ENCODE measurements around the gene ANXA2R. TPM values are rescaled to one million over a fixed set of nuclear protein-coding genes. Genes with fewer than 3 reads are reported as not detected.

The ANXA2R gene
- total and polyA plus RNA-seq, 2 of the 13 experiments (the other 11 are each of a cell fraction or from before 2014, with no cell fraction given): 0.95 to 1.3 TPM

DNA sequence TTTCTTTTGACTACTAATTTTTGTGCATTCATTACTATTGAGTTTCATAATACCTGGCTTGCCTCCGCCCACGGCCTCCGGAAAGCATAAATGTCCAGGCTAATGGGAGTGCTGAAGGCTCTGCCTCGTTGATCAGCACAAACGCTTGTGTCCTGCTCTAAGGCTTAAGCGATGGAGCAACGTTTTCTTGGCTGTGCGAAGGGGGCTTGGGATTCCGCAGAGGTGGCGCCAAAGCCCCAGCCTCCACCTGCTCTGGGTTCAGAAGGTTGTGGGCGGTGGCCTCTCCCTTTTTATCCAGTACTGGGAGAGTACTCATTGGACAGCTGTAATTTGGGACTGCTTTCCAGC lies 19.7 kb downstream of the ANXA2R start (continued):
- TF ChIP-seq, protein P1, sequence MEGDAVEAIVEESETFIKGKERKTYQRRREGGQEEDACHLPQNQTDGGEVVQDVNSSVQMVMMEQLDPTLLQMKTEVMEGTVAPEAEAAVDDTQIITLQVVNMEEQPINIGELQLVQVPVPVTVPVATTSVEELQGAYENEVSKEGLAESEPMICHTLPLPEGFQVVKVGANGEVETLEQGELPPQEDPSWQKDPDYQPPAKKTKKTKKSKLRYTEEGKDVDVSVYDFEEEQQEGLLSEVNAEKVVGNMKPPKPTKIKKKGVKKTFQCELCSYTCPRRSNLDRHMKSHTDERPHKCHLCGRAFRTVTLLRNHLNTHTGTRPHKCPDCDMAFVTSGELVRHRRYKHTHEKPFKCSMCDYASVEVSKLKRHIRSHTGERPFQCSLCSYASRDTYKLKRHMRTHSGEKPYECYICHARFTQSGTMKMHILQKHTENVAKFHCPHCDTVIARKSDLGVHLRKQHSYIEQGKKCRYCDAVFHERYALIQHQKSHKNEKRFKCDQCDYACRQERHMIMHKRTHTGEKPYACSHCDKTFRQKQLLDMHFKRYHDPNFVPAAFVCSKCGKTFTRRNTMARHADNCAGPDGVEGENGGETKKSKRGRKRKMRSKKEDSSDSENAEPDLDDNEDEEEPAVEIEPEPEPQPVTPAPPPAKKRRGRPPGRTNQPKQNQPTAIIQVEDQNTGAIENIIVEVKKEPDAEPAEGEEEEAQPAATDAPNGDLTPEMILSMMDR (CRISPR knock-in tag; IDR thresholded peaks at IDR 0.05): peak; percentile 42; the same call in 1 of the 2 replicates
- peak; percentile 26; the same call in 1 of the 2 replicates for TF ChIP-seq CEBPG (CRISPR knock-in tag; IDR thresholded peaks at IDR 0.05)
- peak; percentile 18; the same call in 1 of the 2 replicates for TF ChIP-seq ARID2 (CRISPR knock-in tag; IDR thresholded peaks at IDR 0.05; ENCODE audit: borderline replicate concordance)
- TF ChIP-seq TCF12 (IDR thresholded peaks at IDR 0.05): no peak
- TF ChIP-seq TCF12 (CRISPR knock-in tag; IDR thresholded peaks at IDR 0.05): no peak
- no peak for TF ChIP-seq GATAD1 (CRISPR knock-in tag; IDR thresholded peaks at IDR 0.05)
- TF ChIP-seq SMAD1 (CRISPR knock-in tag; IDR thresholded peaks at IDR 0.05; ENCODE audit: borderline replicate concordance, low read depth): no peak
- peak; percentile 1; the same call in 1 of the 2 replicates for TF ChIP-seq TFAP4 (IDR thresholded peaks at IDR 0.05; ENCODE audit: borderline replicate concordance, low read depth)
- TF ChIP-seq, protein P2, sequence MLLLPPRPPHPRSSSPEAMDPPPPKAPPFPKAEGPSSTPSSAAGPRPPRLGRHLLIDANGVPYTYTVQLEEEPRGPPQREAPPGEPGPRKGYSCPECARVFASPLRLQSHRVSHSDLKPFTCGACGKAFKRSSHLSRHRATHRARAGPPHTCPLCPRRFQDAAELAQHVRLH (CRISPR knock-in tag; IDR thresholded peaks at IDR 0.05; ENCODE audit: borderline replicate concordance, low read depth): peak; percentile 56; the same call in 1 of the 2 replicates
- 0 out of 2 replicates have a peak, but pooled peaks have one; percentile 5 for TF ChIP-seq HDAC1 (CRISPR knock-in tag; IDR thresholded peaks at IDR 0.05)
- no peak for TF ChIP-seq ZNF441 (CRISPR knock-in tag; IDR thresholded peaks at IDR 0.05; ENCODE audit: borderline replicate concordance)
- peak; percentile 49; the same call in 1 of the 2 replicates for TF ChIP-seq ERF (CRISPR knock-in tag; IDR thresholded peaks at IDR 0.05)
- TF ChIP-seq NCOR1 (IDR thresholded peaks at IDR 0.05; ENCODE audit: borderline replicate concordance, low read length): no peak
- TF ChIP-seq, protein P3, sequence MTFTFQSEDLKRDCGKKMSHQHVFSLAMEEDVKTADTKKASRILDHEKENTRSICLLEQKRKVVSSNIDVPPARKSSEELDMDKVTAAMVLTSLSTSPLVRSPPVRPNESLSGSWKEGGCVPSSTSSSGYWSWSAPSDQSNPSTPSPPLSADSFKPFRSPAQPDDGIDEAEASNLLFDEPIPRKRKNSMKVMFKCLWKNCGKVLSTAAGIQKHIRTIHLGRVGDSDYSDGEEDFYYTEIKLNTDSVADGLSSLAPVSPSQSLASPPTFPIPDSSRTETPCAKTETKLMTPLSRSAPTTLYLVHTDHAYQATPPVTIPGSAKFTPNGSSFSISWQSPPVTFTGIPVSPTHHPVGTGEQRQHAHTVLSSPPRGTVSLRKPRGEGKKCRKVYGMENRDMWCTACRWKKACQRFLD (CRISPR knock-in tag; IDR thresholded peaks at IDR 0.05; ENCODE audit: borderline replicate concordance): no peak
